ENCODE measurements around the gene YPEL3.

- TF ChIP-seq CTCF (IDR thresholded peaks at IDR 0.05) = no peak
- no peak for TF ChIP-seq POLR2AphosphoS5 (IDR thresholded peaks at IDR 0.05)
- no peak for TF ChIP-seq POLR2A (IDR thresholded peaks at IDR 0.05)
Measured at GRCh38 chr16:30077656-30078055, 18.4 kb downstream of the YPEL3 start.
